Retinal pigment epithelial cell (primary cell): ENCODE data around the gene ZNF292.
"Not testable (repeated sequence)": the region's sequence is repeated elsewhere in the genome, so short reads cannot be mapped to it uniquely, and the experiment has no call there.

Experiments used
- DNase-seq: peaks from one replicate; pipeline ENCODE4 v3.0.0-alpha.2; 2010; ENCODE audit warnings: low read depth
- H3K4me3 ChIP-seq: 2 replicates; pipeline ENCODE4 v1.5.1; 2011; ENCODE audit warnings: mild to moderate bottlenecking, low read length, control low read depth, moderate library complexity
- CTCF ChIP-seq: conservative IDR thresholded peaks from 2 replicates; pipeline ENCODE4 v1.5.1; 2011; ENCODE audit warnings: low read depth, low read length, control low read depth, inconsistent platforms

The ZNF292 gene

GRCh38 chr6:87197547-87197946, 42.2 kb downstream of the ZNF292 start:
- TF ChIP-seq CTCF: no peak
- H3K4me3 ChIP-seq: no peak overlapping the region
- DNase-seq: no peak

- not testable (repeated sequence) for DNase-seq, H3K4me3 ChIP-seq
Measured at GRCh38 chr6:87198022-87198810, 42.9 kb downstream of the ZNF292 start.

- H3K4me3 ChIP-seq: no peak overlapping the region
- DNase-seq: no peak
- TF ChIP-seq CTCF: no peak
Measured at GRCh38 chr6:87199787-87200186, 44.4 kb downstream of the ZNF292 start.

GRCh38 chr6:87200469-87201175, 45.3 kb downstream of the ZNF292 start:
- TF ChIP-seq CTCF: no peak
- no peak overlapping the region for H3K4me3 ChIP-seq
- no peak for DNase-seq

GRCh38 chr6:87203448-87204023, 48.2 kb downstream of the ZNF292 start:
- no peak for TF ChIP-seq CTCF
- no peak for DNase-seq
- H3K4me3 ChIP-seq: no peak overlapping the region

GRCh38 chr6:87209812-87210211, 54.4 kb downstream of the ZNF292 start:
- no peak for TF ChIP-seq CTCF
- no peak overlapping the region for H3K4me3 ChIP-seq
- no peak for DNase-seq

- no peak overlapping the region for H3K4me3 ChIP-seq
- no peak for TF ChIP-seq CTCF
- DNase-seq: no peak
Measured at GRCh38 chr6:87210979-87211378, 55.6 kb downstream of the ZNF292 start.
